OCI-LY7 (cell line): ENCODE measurements around the gene CHD9NB. TPM values are rescaled to one million over a fixed set of nuclear protein-coding genes. Genes with fewer than 3 reads are reported as not detected.

Source experiments
- BruUV-seq: library from RNA; stranded (reverse); fragments of 400-500 nt; replicated peaks from 2 replicates; lab custom pipeline; 2021; lab: Mats Ljungman, UMichigan
- CTCF ChIA-PET: fragments of 300-600 bp; sonication (Branson Sonifier 250); formaldehyde crosslinking; loops from one replicate; lab custom pipeline; 2022; ENCODE audit warnings: antibody characterized with exemption; ENCODE audit not compliant: unreplicated experiment; lab: Charles Lee
- POLR2A ChIA-PET: fragments of 300-600 bp; sonication (Branson Sonifier 250); formaldehyde crosslinking; loops from one replicate; lab custom pipeline; 2022; ENCODE audit warnings: antibody characterized with exemption; lab: Charles Lee
- DNase-seq: peaks from one replicate; pipeline ENCODE4 v3.0.0-alpha.2; 2015; ENCODE audit warnings: low spot score
- H2AFZ ChIP-seq: fragments of 200-600 bp; sonication (generic), shearing (Covaris generic); 2 replicates; pipeline ENCODE4 v1.6.1; 2014; ENCODE audit warnings: mild to moderate bottlenecking, antibody characterized with exemption, low read length, moderate library complexity
- H3K27ac ChIP-seq: fragments of 200-600 bp; sonication (generic); 2 replicates; pipeline ENCODE4 v1.5.1; 2014; ENCODE audit warnings: mixed run types, low read depth, mild to moderate bottlenecking, moderate library complexity, low read length, inconsistent platforms; ENCODE audit not compliant: poor library complexity, severe bottlenecking
- H3K36me3 ChIP-seq: fragments of 200-600 bp; sonication (generic); 2 replicates; pipeline ENCODE4 v1.6.1; 2014; ENCODE audit warnings: mild to moderate bottlenecking, antibody characterized with exemption, low read length, moderate library complexity, mixed read lengths; ENCODE audit not compliant: insufficient read depth
- H3K4me1 ChIP-seq: fragments of 200-600 bp; sonication (generic); 2 replicates; pipeline ENCODE4 v1.5.1; 2014; ENCODE audit warnings: mild to moderate bottlenecking, low read length; ENCODE audit not compliant: insufficient read depth, poor library complexity, severe bottlenecking
- H3K4me2 ChIP-seq: fragments of 200-600 bp; sonication (generic); 2 replicates; pipeline ENCODE4 v1.6.1; 2014; ENCODE audit warnings: mild to moderate bottlenecking, low read length
- H3K4me3 ChIP-seq: fragments of 200-600 bp; sonication (generic); 2 replicates; pipeline ENCODE4 v1.5.1; 2014; ENCODE audit warnings: mild to moderate bottlenecking, low read depth, low read length; ENCODE audit not compliant: poor library complexity, severe bottlenecking
- H3K79me2 ChIP-seq: fragments of 200-600 bp; sonication (generic); 2 replicates; pipeline ENCODE4 v1.6.1; 2016; ENCODE audit warnings: low read depth, mild to moderate bottlenecking, low read length, moderate library complexity, mixed read lengths; ENCODE audit not compliant: insufficient read depth
- H3K9me2 ChIP-seq: fragments of 200-600 bp; sonication (generic); 2 replicates; pipeline ENCODE4 v1.6.1; 2016; ENCODE audit warnings: mild to moderate bottlenecking, low read length, mixed read lengths; ENCODE audit not compliant: insufficient read depth
- H3K9me3 ChIP-seq: fragments of 200-600 bp; sonication (generic); 2 replicates; pipeline ENCODE4 v1.6.1; 2014; ENCODE audit warnings: mild to moderate bottlenecking, mixed run types, low read length, mixed read lengths
- H4K20me1 ChIP-seq: fragments of 200-600 bp; sonication (generic); 2 replicates; pipeline ENCODE4 v1.6.1; 2014; ENCODE audit warnings: mild to moderate bottlenecking, antibody characterized with exemption, low read length, moderate library complexity, mixed read lengths; ENCODE audit not compliant: insufficient read depth
- EZH2phosphoT487 ChIP-seq: fragments of 200-600 bp; sonication (generic); IDR thresholded peaks from 2 replicates; pipeline ENCODE4 v1.6.1; 2018; ENCODE audit warnings: low read depth, borderline replicate concordance, mild to moderate bottlenecking, mixed run types, antibody characterized with exemption, low read length, moderate library complexity, mixed read lengths
- intact Hi-C: fragments of 100-400 bp; cut with micrococcal nuclease; formaldehyde crosslinking; loops from one replicate; pipeline ENCODE4 v1.10.0; 2022; ENCODE audit not compliant: unreplicated experiment
- total RNA-seq, 2 experiments: library from RNA; depleted of rRNA in 1 of 2; stranded (reverse); fragments of >200 nt in 1 of 2; shearing (Covaris generic) in 1 of 2; gene quantifications; 2 replicates each; pipeline ENCODE4 v1.2.3, GENCODE V29; 2014 to 2022
- TF ChIP-seq, protein P1 (sequence below): fragments of 200-600 bp; sonication (generic); conservative IDR thresholded peaks from 2 replicates; pipeline ENCODE4 v1.5.1; 2014; ENCODE audit warnings: mild to moderate bottlenecking, antibody characterized with exemption, low read length, moderate library complexity, mixed read lengths

The CHD9NB gene
- total RNA-seq, 2 experiments from 2014 or later: not detected

DNA sequence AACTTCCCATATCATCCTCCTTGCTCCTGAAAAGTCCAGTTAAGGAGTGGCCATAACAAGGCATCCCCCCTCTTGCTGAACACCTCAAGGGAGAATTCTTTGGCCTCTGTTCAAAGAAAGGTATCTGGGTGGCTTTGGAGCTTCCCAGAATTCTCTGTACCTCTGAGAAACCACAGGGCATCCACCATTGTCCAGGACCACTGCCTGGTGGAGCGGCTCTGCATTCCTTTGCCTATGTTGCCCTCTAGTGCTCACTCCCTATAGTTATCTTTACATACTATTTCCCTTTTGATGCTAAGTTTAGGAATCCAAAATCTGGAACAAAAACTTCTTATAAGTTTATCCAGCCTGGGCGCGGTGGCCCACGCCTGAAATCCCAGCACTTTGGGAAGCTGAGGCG, 30.3 kb downstream of the CHD9NB start:
- POLR2A ChIA-PET: no interaction called here
- no peak overlapping the region for H3K4me2 ChIP-seq
- no peaks in the 10 kb centered on the region for H3K9me3 ChIP-seq
- no peaks in the 10 kb centered on the region for H3K4me1 ChIP-seq
- H3K4me3 ChIP-seq: no peak overlapping the region
- H3K36me3 ChIP-seq: no peaks in the 10 kb centered on the region
- CTCF ChIA-PET: no interaction called here
- no peak for TF ChIP-seq EZH2phosphoT487
- TF ChIP-seq, protein P1, sequence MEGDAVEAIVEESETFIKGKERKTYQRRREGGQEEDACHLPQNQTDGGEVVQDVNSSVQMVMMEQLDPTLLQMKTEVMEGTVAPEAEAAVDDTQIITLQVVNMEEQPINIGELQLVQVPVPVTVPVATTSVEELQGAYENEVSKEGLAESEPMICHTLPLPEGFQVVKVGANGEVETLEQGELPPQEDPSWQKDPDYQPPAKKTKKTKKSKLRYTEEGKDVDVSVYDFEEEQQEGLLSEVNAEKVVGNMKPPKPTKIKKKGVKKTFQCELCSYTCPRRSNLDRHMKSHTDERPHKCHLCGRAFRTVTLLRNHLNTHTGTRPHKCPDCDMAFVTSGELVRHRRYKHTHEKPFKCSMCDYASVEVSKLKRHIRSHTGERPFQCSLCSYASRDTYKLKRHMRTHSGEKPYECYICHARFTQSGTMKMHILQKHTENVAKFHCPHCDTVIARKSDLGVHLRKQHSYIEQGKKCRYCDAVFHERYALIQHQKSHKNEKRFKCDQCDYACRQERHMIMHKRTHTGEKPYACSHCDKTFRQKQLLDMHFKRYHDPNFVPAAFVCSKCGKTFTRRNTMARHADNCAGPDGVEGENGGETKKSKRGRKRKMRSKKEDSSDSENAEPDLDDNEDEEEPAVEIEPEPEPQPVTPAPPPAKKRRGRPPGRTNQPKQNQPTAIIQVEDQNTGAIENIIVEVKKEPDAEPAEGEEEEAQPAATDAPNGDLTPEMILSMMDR: peak; percentile 69
- no peaks in the 10 kb centered on the region for H4K20me1 ChIP-seq
- no peaks in the 10 kb centered on the region for H3K9me2 ChIP-seq
- no peak overlapping the region for H3K27ac ChIP-seq
- no peaks in the 10 kb centered on the region for H3K79me2 ChIP-seq
- intact Hi-C loops: loop anchor here (2.0 kb wide), 1 partner anchor 832 kb away; no protein-coding TSS in a partner anchor
- H2AFZ ChIP-seq: no peak overlapping the region
- BruUV-seq: no TSS peak
- DNase-seq: peak; percentile 25

DNA sequence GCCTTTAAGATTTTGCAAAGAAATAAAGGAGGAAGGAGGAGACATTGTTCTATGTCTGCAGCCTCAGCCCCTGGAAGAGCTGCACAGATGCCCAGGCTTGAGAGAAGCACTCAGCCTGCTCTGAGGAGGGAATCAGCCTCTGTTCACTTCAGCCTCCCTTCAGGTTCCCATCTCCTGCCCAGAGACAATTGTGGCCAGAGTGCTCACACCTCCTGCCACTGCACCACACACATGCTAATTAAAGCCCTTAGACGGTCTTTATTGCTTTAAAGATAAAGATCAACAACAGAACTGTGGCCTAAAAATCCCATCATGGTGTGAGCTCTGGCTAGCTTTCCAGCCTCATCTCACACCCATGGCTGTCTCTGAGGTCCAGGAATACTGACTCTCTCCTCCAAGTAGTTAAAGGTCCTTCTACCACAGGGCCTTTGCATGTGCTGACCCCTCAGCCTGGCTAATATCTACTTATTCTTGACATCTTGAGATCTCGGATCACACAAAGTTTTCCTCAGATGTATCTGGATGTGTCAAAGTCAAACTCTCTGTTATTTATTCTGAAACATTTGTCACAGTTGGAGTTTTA, 33.8 kb downstream of the CHD9NB start:
- POLR2A ChIA-PET: no interaction called here
- intact Hi-C loops: no loop called here
- Histone ChIP-seq H3K4me2 (no peak overlapping the region), H3K9me2 (no peaks in the 10 kb centered on the region), H3K9me3 (no peaks in the 10 kb centered on the region), H3K4me1 (no peaks in the 10 kb centered on the region), H2AFZ (no peak overlapping the region), H4K20me1 (no peaks in the 10 kb centered on the region), H3K4me3 (no peak overlapping the region), H3K27ac (no peak overlapping the region), H3K36me3 (no peaks in the 10 kb centered on the region), H3K79me2 (no peaks in the 10 kb centered on the region)
- TF ChIP-seq, protein P1: no peak
- no peak for TF ChIP-seq EZH2phosphoT487
- CTCF ChIA-PET: no interaction called here
- no TSS peak for BruUV-seq
- no peak for DNase-seq

DNA sequence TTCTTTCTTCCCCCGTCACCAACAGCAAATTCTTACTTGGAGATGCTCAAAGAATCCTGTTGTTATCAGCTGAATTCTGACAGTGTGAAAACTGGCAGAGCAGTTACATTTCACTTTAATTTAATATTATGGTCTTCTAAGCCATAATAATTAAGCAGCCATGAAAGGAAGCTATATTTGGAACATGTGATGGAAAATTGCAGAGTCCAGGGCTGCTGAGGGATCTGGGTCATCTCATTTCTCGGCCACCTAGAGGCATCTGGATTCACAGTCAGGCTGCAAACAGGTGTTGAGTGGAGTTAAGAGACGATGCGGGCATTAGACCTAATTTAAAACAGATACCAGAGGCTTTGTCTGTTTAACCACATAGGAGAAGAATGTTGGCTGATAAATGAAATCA, 38.4 kb downstream of the CHD9NB start:
- Histone ChIP-seq H4K20me1 (no peaks in the 10 kb centered on the region), H3K4me2 (no peak overlapping the region), H3K27ac (no peak overlapping the region), H3K4me1 (no peaks in the 10 kb centered on the region), H3K79me2 (no peaks in the 10 kb centered on the region), H3K4me3 (no peak overlapping the region), H2AFZ (no peak overlapping the region), H3K9me3 (no peaks in the 10 kb centered on the region), H3K9me2 (no peaks in the 10 kb centered on the region), H3K36me3 (no peaks in the 10 kb centered on the region)
- ChIA-PET POLR2A (no interaction called here), CTCF (no interaction called here)
- no peak for TF ChIP-seq EZH2phosphoT487
- TF ChIP-seq, protein P1: no peak
- no peak for DNase-seq
- intact Hi-C loops: no loop called here
- no TSS peak for BruUV-seq
